ENCODE data around the gene ANK2. TPM values are rescaled to one million over a fixed set of nuclear protein-coding genes. Genes with fewer than 3 reads are reported as not detected.

ANK2 gene
- polyA plus RNA-seq, 1 donor (not counting 4 experiments of a cell fraction or from before 2014, with no cell fraction given), result 0.22 TPM

GRCh38 chr4:113013751-113014150, 35.7 kb upstream of the ANK2 start:
- TF ChIP-seq CTCF (optimal IDR thresholded peaks at IDR 0.05 in 1 of 3, IDR thresholded peaks at IDR 0.05 in 1 of 3, conservative IDR thresholded peaks at IDR 0.05 in 1 of 3; ENCODE audit: extremely low read depth in 1 of 3, insufficient read depth in 2 of 3, low read length in 3 of 3) (no peak), EZH2 (IDR thresholded peaks at IDR 0.05; ENCODE audit: low read length) (no peak)
- Histone ChIP-seq H3K4me3 (ENCODE audit: control insufficient read depth in 2 of 3, extremely low read depth in 1 of 3, insufficient read depth in 2 of 3, low read depth in 1 of 3, low read length in 3 of 3) (no peak overlapping the region), H4K20me1 (ENCODE audit: control insufficient read depth, extremely low read depth, insufficient read depth, low read length) (no peaks in the 10 kb centered on the region), H2AFZ (ENCODE audit: control insufficient read depth, low read length) (no peak overlapping the region), H3K9me1 (ENCODE audit: control insufficient read depth, extremely low read depth, insufficient read depth, low read length) (no peaks in the 10 kb centered on the region), H3K27ac (ENCODE audit: control insufficient read depth, insufficient read depth, low read length) (no peak overlapping the region), H3K9me3 (ENCODE audit: control insufficient read depth, low read depth, low read length) (no peaks in the 10 kb centered on the region), H3K79me2 (ENCODE audit: control insufficient read depth, insufficient read depth, low read length) (no peaks in the 10 kb centered on the region), H3K36me3 (ENCODE audit: control insufficient read depth in 2 of 2, extremely low read depth in 1 of 2, insufficient read depth in 2 of 2, low read length in 2 of 2) (no peaks in the 10 kb centered on the region), H3K4me2 (ENCODE audit: control insufficient read depth, extremely low read depth, insufficient read depth, low read depth, low read length) (no peak overlapping the region), H3K27me3 (ENCODE audit: control insufficient read depth, extremely low read depth, insufficient read depth, low read length) (no peaks in the 10 kb centered on the region), H3K4me1 (ENCODE audit: control insufficient read depth, extremely low read depth, insufficient read depth, low read length) (no peaks in the 10 kb centered on the region), H3K9ac (ENCODE audit: control insufficient read depth, extremely low read depth, insufficient read depth, low read length) (no peak overlapping the region)
- FAIRE-seq (no peak), DNase-seq (ENCODE audit: low read depth, low spot score) (no peak)
- dilution Hi-C loops (cut with MboI; ENCODE audit: extremely low pct_ligation_motif_present, low sequenced_read_pairs), result no loop called here

- Histone ChIP-seq H3K9me3 (ENCODE audit: control insufficient read depth, low read depth, low read length) (no peaks in the 10 kb centered on the region), H3K36me3 (ENCODE audit: control insufficient read depth in 2 of 2, extremely low read depth in 1 of 2, insufficient read depth in 2 of 2, low read length in 2 of 2) (no peaks in the 10 kb centered on the region), H3K4me1 (ENCODE audit: control insufficient read depth, extremely low read depth, insufficient read depth, low read length) (no peaks in the 10 kb centered on the region), H2AFZ (ENCODE audit: control insufficient read depth, low read length) (no peak overlapping the region), H4K20me1 (ENCODE audit: control insufficient read depth, extremely low read depth, insufficient read depth, low read length) (no peaks in the 10 kb centered on the region), H3K79me2 (ENCODE audit: control insufficient read depth, insufficient read depth, low read length) (no peaks in the 10 kb centered on the region), H3K9me1 (ENCODE audit: control insufficient read depth, extremely low read depth, insufficient read depth, low read length) (no peaks in the 10 kb centered on the region), H3K27me3 (ENCODE audit: control insufficient read depth, extremely low read depth, insufficient read depth, low read length) (no peaks in the 10 kb centered on the region), H3K4me3 (ENCODE audit: control insufficient read depth in 2 of 3, extremely low read depth in 1 of 3, insufficient read depth in 2 of 3, low read depth in 1 of 3, low read length in 3 of 3) (no peak overlapping the region), H3K4me2 (ENCODE audit: control insufficient read depth, extremely low read depth, insufficient read depth, low read depth, low read length) (no peak overlapping the region), H3K9ac (ENCODE audit: control insufficient read depth, extremely low read depth, insufficient read depth, low read length) (no peak overlapping the region), H3K27ac (ENCODE audit: control insufficient read depth, insufficient read depth, low read length) (no peak overlapping the region)
- FAIRE-seq, result no peak
- TF ChIP-seq CTCF (optimal IDR thresholded peaks at IDR 0.05 in 1 of 3, IDR thresholded peaks at IDR 0.05 in 1 of 3, conservative IDR thresholded peaks at IDR 0.05 in 1 of 3; ENCODE audit: extremely low read depth in 1 of 3, insufficient read depth in 2 of 3, low read length in 3 of 3) (no peak), EZH2 (IDR thresholded peaks at IDR 0.05; ENCODE audit: low read length) (no peak)
- DNase-seq (ENCODE audit: low read depth, low spot score), result no peak
- dilution Hi-C loops (cut with MboI; ENCODE audit: extremely low pct_ligation_motif_present, low sequenced_read_pairs), result no loop called here
These were observed 33.1 kb upstream of the ANK2 start for GRCh38 chr4:113016377-113016776.
